Natural killer cell (primary cell): ENCODE data around the gene CNTF. TPM values are rescaled to one million over a fixed set of nuclear protein-coding genes. Genes with fewer than 3 reads are reported as not detected.

ENCODE experiments used
- ATAC-seq, 3 donors: fragments of 150-1000 bp in 2 of 3; fragments of 200-7000 bp in 1 of 3; cut with Tn5 transposase; 1 replicate in 1 of 3; 2 replicates in 2 of 3; pipeline ENCODE4 v1.10.0; 2021; ENCODE audit warnings: mild to moderate bottlenecking in 2 of 3, moderate library complexity in 2 of 3
- DNase-seq, 2 donors: peaks; one replicate each; pipeline versions ENCODE4 v3.0.0 to v3.0.0-alpha.2; 2013 to 2021; ENCODE audit warnings: mixed read lengths in 1 of 2
- H3K27ac ChIP-seq: one replicate; pipeline ENCODE4 v1.5.1; 2013; ENCODE audit warnings: mild to moderate bottlenecking, low read length
- H3K27me3 ChIP-seq: one replicate; pipeline ENCODE4 v1.6.1; 2013; ENCODE audit warnings: low read length; ENCODE audit not compliant: control insufficient read depth, insufficient read depth
- H3K36me3 ChIP-seq: one replicate; pipeline ENCODE4 v1.6.1; 2013; ENCODE audit warnings: low read length; ENCODE audit not compliant: control insufficient read depth, insufficient read depth
- H3K4me1 ChIP-seq: one replicate; pipeline ENCODE4 v1.6.1; 2013; ENCODE audit warnings: low read length; ENCODE audit not compliant: control insufficient read depth, insufficient read depth
- H3K4me3 ChIP-seq: one replicate; pipeline ENCODE4 v1.5.1; 2013; ENCODE audit warnings: low read length
- H3K9me3 ChIP-seq: one replicate; pipeline ENCODE4 v1.6.1; 2013; ENCODE audit warnings: low read length; ENCODE audit not compliant: control insufficient read depth, insufficient read depth
- H3K27ac Mint-ChIP-seq, 2 donors: one replicate each; pipeline ENCODE4 v1.8.0; 2022; ENCODE audit warnings: mild to moderate bottlenecking in 2 of 2, mixed read lengths in 2 of 2, moderate library complexity in 1 of 2
- H3K27me3 Mint-ChIP-seq, 2 donors: one replicate each; pipeline ENCODE4 v1.8.0; 2022; ENCODE audit warnings: low read depth in 2 of 2, mixed read lengths in 2 of 2
- H3K36me3 Mint-ChIP-seq: one replicate; pipeline ENCODE4 v1.8.0; 2022; ENCODE audit warnings: mixed read lengths
- H3K4me1 Mint-ChIP-seq, 2 donors: one replicate each; pipeline ENCODE4 v1.8.0; 2022; ENCODE audit warnings: mixed read lengths in 2 of 2
- H3K4me3 Mint-ChIP-seq: one replicate; pipeline ENCODE4 v1.8.0; 2022; ENCODE audit warnings: mild to moderate bottlenecking, moderate library complexity, mixed read lengths
- H3K9me3 Mint-ChIP-seq, 2 donors: one replicate each; pipeline ENCODE4 v1.8.0; 2022; ENCODE audit warnings: mixed read lengths in 2 of 2
- WGBS: methylation state at CpG from one replicate; pipeline ENCODE4 v1.1.7; 2013; ENCODE audit warnings: missing lambda C conversion rate; ENCODE audit not compliant: insufficient coverage; 5-methylcytosine and 5-hydroxymethylcytosine counted together
- intact Hi-C: fragments of 100-400 bp; cut with micrococcal nuclease; formaldehyde crosslinking; loops from one replicate; pipeline ENCODE4 v1.14.2; 2022
- total RNA-seq, 4 donors: library from RNA; stranded (reverse); fragments of 120-200 nt in 1 of 4; gene quantifications; one replicate each; pipeline versions ENCODE4 v1.2.3 to v1.2.4, GENCODE V29; 2013 to 2022
- TF ChIP-seq, protein P1 (sequence below): fragments of 200-600 bp; IDR thresholded peaks from one replicate; pipeline ENCODE4 v1.8.0; 2022; ENCODE audit warnings: antibody characterized with exemption

Gene CNTF
- total RNA-seq, 3 donors from 2014 or later (not counting 1 experiment from before 2014, with no cell fraction given): 3.6 to 5.5 (median 4.9) TPM

DNA sequence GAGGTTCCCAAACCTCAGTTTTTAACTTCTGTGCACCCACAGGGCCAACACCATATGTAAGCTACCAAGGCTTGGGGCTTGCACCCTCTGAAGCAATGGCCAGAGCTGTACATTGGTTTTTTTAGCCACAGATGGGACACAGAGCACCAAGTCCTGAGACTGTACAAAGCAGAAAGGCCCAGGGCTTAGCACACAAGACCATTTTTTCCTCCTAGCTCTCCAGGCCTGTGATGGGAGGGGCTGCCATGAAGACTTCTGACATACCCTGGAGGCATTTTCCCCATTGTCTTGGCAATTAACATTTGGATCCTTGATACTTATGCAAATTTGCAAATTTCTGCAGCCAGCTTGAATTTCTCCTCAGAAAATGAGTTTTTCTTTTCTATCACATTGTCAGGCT is 23.4 kb downstream of the CNTF start:
- H3K4me3 Mint-ChIP-seq: no peak overlapping the region
- DNase-seq (no peak), ATAC-seq (no peak)
- no peaks in the 10 kb centered on the region for H3K36me3 Mint-ChIP-seq
- no peak overlapping the region for H3K27ac Mint-ChIP-seq
- H3K4me1 Mint-ChIP-seq: peaks cover 6 to 8% of the 10 kb centered on the region in 2 donors
- Histone ChIP-seq H3K4me1 (peaks cover 1% of the 10 kb centered on the region), H3K27ac (no peak overlapping the region), H3K4me3 (no peak overlapping the region), H3K9me3 (peaks cover 8% of the 10 kb centered on the region), H3K27me3 (no peaks in the 10 kb centered on the region), H3K36me3 (no peaks in the 10 kb centered on the region)
- H3K27me3 Mint-ChIP-seq: peaks cover 0 to 6% of the 10 kb centered on the region in 2 donors
- intact Hi-C loops: no loop called here
- TF ChIP-seq, protein P1, sequence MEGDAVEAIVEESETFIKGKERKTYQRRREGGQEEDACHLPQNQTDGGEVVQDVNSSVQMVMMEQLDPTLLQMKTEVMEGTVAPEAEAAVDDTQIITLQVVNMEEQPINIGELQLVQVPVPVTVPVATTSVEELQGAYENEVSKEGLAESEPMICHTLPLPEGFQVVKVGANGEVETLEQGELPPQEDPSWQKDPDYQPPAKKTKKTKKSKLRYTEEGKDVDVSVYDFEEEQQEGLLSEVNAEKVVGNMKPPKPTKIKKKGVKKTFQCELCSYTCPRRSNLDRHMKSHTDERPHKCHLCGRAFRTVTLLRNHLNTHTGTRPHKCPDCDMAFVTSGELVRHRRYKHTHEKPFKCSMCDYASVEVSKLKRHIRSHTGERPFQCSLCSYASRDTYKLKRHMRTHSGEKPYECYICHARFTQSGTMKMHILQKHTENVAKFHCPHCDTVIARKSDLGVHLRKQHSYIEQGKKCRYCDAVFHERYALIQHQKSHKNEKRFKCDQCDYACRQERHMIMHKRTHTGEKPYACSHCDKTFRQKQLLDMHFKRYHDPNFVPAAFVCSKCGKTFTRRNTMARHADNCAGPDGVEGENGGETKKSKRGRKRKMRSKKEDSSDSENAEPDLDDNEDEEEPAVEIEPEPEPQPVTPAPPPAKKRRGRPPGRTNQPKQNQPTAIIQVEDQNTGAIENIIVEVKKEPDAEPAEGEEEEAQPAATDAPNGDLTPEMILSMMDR: no peak
- H3K9me3 Mint-ChIP-seq: no peaks in the 10 kb centered on the region

DNA sequence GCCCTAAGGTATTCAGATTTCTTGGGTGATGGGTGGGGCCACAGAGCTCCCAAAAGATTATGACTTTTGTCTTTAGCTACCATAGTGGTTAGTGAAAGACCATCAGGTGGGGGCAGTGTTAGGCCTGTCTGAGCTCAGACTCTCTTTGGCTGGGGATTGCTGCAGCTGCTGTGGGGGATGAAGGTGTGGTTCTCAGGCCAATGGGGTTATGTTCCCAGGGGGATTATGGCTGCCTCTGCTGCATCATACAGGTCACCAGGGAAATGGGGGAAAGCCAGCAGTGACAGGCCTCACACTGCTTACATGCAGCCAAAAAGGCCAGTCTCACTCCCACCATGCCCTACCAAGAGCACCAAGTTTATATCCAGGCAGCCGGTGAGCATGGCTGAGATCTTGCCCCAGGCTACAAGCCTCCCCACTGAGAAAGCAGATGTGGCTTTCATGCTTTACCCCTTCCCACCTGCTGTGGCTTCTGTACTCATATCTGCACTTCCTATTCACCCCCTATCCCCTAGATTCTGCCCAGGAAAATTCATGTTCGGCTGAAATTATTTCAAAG is 24.8 kb downstream of the CNTF start:
- TF ChIP-seq, protein P1: no peak
- no peak overlapping the region for H3K27ac Mint-ChIP-seq
- WGBS: 58% methylated on average over 2 of the region's 2 CpGs
- H3K36me3 Mint-ChIP-seq: no peaks in the 10 kb centered on the region
- no peaks in the 10 kb centered on the region for H3K9me3 Mint-ChIP-seq
- H3K36me3 ChIP-seq: no peaks in the 10 kb centered on the region
- peaks cover 8% of the 10 kb centered on the region for H3K9me3 ChIP-seq
- H3K4me3 Mint-ChIP-seq: no peak overlapping the region
- ATAC-seq: no peak
- intact Hi-C loops: no loop called here
- H3K27me3 Mint-ChIP-seq: peaks cover 0 to 6% of the 10 kb centered on the region in 2 donors
- no peak overlapping the region for H3K4me3 ChIP-seq
- DNase-seq: no peak
- H3K4me1 ChIP-seq: no peaks in the 10 kb centered on the region
- H3K27me3 ChIP-seq: no peaks in the 10 kb centered on the region
- H3K4me1 Mint-ChIP-seq: no peaks in the 10 kb centered on the region
- H3K27ac ChIP-seq: no peak overlapping the region

DNA sequence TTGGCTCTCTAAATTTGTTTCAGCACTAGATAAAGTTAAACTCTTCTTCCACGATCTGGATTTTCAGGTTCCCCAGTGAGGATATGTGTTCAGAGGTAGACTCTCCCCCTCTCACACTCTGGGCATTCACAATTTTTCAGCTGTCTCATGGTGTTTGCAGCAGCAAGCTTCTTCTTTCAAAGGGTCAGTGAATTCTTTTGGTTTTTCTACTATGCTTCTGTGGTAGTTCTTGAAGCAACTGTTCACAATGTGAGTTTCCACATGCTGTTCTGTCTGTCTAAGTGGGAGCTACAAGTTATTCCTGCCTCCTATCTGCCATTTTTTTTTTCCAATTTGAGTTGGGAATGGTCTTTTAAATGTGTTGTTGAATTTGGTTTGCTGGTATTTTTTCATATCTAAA is 25.4 kb downstream of the CNTF start:
- no peak overlapping the region for H3K27ac Mint-ChIP-seq
- no peak for ATAC-seq
- H3K9me3 ChIP-seq: peaks cover 8% of the 10 kb centered on the region

DNA sequence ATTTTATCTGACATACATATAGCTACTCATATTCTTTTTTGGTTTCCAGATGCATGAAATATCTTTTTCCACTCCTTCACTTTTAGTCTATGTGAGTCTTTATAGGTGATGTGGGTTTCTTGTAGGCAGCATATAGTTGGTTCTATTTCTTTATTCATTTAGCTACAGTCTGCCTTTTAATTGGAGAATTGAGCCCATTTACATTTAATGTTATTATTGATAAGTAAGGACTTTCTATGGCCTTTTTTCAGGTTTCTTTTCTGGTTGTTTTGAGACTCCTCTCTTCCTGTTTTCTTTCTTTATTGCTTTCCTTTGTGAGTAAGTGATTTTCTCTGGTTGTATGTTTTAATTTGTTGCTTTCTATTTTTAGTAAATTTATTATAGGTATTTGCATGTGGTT is 27.2 kb downstream of the CNTF start:
- Histone ChIP-seq H3K4me1 (no peaks in the 10 kb centered on the region), H3K27ac (no peak overlapping the region), H3K4me3 (no peak overlapping the region), H3K9me3 (peaks cover 8% of the 10 kb centered on the region), H3K36me3 (no peaks in the 10 kb centered on the region), H3K27me3 (no peaks in the 10 kb centered on the region)
- TF ChIP-seq, protein P1: no peak
- no peak overlapping the region for H3K4me3 Mint-ChIP-seq
- no peaks in the 10 kb centered on the region for H3K36me3 Mint-ChIP-seq
- peaks cover 0 to 5% of the 10 kb centered on the region in 2 donors for H3K4me1 Mint-ChIP-seq
- ATAC-seq: no peak
- peaks cover 0 to 7% of the 10 kb centered on the region in 2 donors for H3K27me3 Mint-ChIP-seq
- H3K9me3 Mint-ChIP-seq: no peaks in the 10 kb centered on the region
- DNase-seq: no peak
- H3K27ac Mint-ChIP-seq: no peak overlapping the region
- intact Hi-C loops: no loop called here

More for the DNA sequence above, 25.4 kb downstream of the CNTF start:
- Histone ChIP-seq H3K27me3 (no peaks in the 10 kb centered on the region), H3K4me1 (no peaks in the 10 kb centered on the region), H3K4me3 (no peak overlapping the region), H3K27ac (no peak overlapping the region), H3K36me3 (no peaks in the 10 kb centered on the region)
- Mint-ChIP-seq H3K9me3 (no peaks in the 10 kb centered on the region), H3K4me3 (no peak overlapping the region), H3K27me3 (peaks cover 0 to 12% of the 10 kb centered on the region in 2 donors), H3K4me1 (no peaks in the 10 kb centered on the region), H3K36me3 (no peaks in the 10 kb centered on the region)
- TF ChIP-seq, protein P1: no peak
- intact Hi-C loops: no loop called here
- WGBS: 67% methylated on average over 1 of the region's 1 CpG
- no peak for DNase-seq
